NCI-H2081 treated with DMSO at 0.1 percent for 48 hours (cell line): ENCODE data around the gene PHACTR1.

Source experiments
- DNase-seq: peaks from one replicate; lab custom pipeline; 2025; lab: John Stamatoyannopoulos, UW

PHACTR1 gene

DNA sequence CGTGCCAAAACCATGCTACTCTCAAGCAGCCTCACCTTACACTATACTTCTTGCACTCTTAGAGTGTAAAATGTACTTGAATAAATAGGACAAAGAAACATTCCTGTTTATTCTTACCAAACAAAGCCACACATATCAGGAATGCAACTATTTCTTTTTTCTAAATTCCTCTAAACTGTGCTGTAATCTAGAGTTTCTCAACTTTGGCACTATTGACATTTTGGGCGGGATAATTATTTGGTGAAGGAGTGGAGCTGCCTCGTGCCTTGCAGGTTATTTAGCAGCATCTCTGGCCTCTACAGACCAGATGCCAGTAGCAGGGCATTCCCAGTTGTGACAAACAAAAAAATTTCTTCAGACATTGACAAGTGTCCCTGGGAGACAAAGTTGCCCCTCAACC, 86.9 kb downstream of the PHACTR1 start:
- no peak for DNase-seq

DNA sequence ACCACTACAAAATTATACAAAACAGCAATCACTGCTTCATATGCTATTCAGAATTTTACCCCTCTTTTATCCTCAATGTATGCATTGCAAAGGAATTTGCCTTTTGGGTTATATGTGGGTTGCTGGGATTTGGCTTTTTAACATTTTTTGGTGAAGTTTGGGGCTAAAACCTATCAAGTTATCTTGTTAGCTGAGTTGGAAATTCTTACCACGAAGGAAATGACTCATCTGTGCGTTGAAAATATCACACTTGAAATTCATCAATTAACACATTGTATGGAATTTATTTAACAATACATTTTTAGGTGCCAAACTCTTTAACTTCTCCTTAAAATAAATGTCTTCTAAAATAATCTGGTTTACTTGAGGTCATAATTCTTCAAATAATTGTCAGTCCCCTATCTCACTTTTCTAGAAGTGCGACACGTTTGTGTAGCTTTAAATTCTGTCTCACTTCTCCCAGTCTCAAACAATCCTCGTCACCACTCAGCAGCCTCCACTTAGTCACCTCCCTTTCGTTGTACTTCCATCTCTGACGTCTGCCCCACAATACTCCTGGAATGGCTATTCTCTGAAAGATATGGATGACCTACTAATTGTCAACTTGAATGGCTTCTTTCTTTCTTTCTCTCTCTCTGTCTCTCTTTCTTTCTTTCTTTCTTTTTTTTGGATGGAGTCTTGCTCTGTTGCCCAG, 88.5 kb downstream of the PHACTR1 start:
- DNase-seq = no peak

DNA sequence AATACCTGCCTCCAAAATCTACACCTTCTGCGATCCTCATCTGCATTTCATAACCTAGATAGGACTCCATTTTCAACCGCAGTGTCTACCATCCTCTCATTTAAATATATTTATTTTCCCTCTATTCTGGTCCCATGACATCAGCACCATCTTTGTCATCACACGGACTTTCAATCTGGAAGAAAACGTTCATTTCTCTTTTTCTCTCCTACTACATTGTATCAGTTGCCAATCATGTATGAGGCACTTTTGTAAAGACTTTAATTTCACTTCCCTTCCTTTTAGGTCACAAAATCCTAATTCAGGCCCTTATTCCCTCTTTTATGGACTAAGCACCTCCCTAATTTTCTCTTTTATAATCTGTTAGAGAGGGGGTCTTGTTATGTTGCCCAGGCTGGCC, 89.6 kb downstream of the PHACTR1 start:
- DNase-seq = no peak

DNA sequence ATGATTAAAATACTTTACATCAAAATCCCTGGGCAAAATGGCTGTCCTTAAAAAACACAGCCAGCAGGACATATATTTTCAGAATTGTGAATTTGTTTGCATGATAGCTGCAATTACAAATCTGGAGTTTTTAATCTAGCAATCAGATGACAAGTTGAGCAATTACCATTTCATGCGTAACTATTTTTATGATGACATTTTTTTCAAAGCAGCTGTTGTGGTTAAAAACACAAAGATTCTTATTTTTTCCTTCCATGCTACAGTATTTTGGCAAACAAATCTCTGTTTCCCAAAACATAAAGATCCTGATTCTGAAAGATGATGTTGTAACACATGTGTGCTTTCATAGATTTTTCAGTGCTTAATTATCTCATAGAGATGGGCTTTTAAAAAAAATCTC, 90.2 kb downstream of the PHACTR1 start:
- DNase-seq = no peak

DNA sequence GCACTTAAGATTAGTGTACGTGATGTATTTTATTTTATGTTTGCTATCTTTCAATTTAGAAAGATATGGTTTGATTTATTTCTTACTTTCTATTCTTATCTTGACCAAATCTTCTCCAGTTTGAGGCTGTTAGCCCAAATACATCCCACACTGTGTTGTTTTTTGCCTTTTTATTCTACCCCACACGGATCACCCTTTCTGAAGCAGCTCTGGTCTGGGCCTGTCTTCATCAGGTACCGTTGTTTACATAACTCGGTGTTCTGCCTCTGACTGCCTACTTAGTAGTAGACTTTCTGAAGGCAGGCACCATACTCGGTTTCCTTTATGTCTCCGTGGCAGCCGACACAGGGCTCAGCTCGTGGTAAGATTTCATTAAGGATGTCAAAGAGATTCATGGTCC, 95.0 kb downstream of the PHACTR1 start:
- DNase-seq = no peak

DNA sequence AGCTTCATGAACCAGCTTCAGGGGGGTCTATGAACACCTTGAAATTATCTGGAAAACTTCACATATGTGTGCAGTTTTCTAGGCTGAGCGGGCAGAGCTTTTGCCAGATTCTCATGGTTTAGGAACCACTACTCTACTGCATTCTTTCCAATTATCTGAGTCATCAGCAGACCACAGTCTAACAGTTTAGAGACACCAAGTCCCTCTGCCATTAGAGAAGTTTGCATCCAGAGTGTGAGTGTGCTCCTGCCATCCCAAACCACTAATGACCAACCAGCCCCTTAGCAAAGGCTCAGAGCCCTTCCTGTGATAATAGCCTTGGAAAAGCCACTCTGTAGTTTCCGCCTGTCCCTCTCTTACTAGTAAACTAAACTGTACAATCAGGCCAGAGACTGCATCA, 96.8 kb downstream of the PHACTR1 start:
- no peak for DNase-seq

DNA sequence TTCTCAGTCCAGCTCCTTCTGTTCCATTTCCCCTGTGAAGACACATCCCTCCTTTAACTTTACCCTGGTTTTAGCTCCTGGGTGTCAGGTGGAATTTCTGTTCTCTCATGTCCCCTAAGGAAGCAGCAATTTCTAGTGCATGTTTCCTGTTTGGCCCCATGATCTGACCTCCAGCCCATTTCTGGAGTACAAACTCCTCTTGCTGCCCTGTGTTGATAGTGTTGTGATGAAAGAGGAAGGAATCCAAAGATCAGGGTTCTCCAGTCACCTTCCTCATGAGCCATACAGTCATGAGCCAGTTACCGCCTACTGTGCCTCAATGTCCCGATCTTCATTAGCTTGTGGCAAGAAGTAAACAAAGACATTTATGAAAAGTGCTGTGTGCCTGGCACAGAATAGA, 97.4 kb downstream of the PHACTR1 start:
- no peak for DNase-seq

DNA sequence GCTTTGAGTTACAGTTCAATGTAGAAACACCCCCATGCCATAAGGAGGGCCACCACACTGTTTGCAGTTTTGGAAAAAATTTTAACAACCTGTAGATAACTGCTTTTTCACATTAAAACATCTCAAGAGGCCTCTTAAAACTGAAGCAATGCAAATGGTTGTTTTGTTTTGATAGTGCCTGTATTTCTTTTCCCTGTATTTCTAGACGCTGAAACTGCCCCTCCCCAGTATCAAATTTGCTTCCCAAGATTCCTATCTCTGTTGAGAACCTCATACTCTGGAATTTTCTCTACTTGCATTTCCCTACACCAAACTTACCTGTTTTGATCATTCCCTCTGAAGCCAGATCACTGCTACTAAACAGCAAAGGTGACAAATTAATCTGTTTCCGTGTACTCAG, 98.5 kb downstream of the PHACTR1 start:
- no peak for DNase-seq

DNA sequence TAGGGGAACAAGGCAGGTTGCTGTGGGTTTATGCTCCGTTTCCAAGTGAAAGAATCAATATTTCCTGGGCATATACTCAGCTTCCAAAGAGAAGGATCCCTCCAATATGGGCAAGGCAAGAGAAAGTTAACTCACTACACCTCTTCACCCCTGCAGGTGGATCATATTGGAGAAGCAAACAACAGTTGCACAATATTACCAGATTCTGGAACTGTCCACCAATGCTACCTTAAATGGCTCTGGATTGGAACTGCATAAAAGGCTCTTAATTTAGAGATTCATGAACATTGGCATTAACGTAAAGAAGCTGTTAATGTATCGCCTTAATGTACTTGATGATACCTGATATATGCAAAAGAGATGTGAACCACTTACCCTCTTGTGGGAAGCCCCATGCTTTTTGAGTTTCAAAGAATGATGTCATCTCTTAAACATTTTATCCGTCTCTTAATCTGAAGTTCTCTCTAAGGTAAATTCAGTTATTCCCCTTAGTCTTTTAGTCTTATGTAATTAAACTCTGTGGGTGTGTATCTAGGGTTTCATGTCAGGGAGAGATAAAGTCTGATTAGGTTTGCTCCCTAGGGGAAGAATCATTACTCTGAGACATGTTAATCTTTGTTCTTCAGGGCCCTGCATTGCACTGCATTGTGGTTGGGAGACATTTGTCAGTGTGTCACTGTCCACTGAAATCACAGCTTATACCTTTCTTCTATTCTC, 99.5 kb downstream of the PHACTR1 start:
- DNase-seq = no peak

DNA sequence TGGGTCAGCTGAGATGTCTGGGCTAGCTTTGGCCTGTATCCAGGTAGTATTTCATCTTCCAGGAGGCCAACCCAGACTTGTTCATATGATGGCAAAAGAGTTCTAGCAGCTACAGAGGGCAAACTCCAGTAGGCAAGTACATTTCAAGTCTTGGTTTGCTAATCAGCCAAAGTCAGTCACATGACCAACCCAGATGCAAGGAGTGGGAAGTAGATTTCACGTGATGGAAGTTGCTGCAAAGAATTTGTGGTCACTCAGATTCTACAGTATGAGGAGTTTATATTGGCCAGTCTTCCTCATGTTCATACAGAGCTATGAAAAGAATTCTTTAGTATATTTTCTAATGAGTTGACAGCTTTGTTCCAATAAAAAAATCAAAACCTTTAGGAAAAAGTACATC, 101.8 kb downstream of the PHACTR1 start:
- no peak for DNase-seq

DNA sequence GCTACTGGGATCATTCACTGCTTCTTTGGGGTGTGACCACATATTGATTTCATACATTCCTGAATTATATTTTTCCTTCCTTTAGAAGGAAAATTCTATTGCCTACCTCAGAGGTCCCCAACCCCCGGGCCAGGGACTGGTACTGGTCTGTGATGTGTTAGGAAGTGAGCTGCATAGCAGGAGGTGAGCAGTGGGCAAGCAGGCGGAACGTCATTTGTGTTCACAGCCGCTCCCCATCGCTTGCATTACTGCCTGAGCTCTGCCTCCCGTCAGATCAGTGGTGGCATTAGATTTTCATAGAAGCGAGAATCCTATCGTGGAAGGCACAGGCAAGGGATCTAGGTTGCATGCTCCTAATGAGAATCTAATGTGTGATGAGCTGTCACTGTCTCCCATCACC, 107.3 kb downstream of the PHACTR1 start:
- DNase-seq = no peak

DNA sequence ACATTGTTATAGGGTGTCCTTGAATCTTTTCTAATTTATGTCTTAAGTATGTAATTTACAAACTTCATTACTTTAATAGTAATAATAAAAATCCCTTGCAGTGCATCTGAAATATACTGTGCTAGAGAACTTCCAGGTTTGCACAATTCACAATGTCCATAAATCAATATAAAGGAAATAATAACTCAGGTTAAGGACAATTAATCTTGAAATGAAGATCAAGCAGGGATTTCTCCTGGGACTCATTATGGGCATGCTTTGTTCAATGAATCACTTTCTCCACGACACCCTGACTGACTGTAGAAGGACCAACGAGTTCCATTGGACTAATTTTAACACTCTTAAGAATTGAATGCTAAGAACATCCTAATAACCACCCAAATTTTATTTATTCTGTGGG, 110.0 kb downstream of the PHACTR1 start:
- no peak for DNase-seq

DNA sequence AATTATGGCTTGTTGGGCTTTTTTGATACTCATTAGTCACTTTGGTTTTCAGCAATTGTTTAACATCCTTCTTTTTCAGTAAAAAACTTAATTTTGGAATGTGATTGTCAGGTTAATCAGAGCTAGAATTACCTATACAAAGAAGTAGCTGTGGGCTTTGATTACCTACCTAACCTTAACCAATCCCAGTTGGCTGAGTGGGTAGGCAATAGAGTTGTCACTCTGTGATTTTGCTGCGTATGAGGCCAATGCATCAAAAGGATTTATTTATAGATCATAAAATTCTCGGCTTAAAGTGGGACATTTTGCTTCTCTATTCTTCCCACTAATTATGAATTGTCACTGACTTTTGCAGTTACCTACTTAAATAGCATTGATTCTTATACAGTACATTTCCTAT, 111.4 kb downstream of the PHACTR1 start:
- no peak for DNase-seq

DNA sequence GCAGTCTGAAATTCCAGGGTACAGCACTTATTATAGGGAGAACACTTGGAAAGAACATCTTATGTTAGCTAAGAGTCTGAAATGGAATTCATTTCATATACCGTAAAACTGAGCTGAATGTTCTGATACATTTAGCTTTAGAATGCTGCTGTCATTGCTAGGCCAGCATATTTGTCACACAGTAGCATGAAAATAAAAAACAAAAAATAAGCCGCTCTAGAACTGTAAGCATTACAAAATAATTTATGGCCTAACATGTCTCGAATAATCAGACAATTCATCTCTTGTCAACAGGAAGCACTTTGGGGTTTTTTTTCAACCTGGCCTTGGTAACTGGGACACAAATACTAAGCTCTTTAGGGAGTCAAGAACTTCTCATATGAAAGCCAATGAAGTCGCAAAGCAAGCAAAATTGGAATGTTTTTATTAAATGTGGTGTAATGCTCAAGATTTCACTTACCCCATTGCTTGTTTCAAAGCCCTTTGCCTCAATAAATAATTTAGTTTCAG, 115.7 kb downstream of the PHACTR1 start:
- no peak for DNase-seq

DNA sequence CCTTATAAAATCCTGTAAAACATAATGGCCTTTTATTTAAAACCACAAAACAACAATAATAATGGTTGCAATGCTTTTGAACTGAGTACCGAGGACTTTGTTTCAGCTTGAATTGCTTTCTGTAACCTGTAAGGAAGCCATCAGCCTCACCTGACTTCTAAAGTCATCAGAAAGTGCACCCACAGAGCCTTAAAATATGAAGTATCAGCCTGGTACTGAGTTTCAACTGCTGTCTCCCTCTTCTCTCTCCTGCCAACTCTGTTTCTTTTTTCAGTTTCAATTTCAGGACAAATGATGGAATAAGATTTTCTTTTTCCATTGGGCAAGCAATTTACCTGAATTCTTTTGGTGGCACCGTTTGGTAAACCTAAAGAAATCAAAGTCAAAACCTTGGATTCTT, 119.4 kb downstream of the PHACTR1 start:
- DNase-seq = no peak

DNA sequence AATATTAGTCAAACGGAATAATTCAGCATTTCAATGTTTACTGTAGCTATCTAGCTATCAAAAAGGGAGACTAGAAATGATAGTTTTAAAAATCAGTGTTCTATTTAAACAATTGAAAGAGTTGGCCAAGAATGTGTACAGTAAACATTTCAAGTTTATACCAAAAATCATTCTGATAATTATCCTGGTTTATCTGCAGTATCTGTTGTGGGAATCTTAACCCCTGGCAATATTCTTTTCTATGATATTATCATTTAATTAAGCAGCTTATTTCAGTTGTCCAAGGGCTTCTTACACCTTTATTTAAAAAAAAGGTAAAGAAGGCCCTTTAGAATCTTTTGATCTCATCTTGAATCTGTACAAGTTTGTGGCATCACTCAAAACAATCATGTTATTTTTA, 125.1 kb downstream of the PHACTR1 start:
- DNase-seq = no peak

DNA sequence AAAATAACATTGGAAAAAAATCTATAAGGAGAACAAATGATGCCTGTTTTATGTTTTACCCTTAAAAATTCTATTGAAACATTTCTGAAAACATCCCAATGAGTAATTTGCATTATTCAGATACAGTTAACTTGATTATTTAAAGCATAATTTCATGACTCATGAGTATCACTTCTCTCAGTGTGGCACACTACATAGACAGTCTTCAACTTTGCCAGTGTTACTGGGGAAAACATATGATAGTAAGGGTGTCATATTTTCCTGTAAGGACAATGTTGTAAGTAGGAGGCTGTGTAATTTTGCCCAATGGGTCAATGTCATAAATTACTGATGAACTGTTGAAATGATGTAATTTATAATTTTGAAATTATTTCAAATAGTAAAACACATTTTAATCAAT, 125.5 kb downstream of the PHACTR1 start:
- no peak for DNase-seq

DNA sequence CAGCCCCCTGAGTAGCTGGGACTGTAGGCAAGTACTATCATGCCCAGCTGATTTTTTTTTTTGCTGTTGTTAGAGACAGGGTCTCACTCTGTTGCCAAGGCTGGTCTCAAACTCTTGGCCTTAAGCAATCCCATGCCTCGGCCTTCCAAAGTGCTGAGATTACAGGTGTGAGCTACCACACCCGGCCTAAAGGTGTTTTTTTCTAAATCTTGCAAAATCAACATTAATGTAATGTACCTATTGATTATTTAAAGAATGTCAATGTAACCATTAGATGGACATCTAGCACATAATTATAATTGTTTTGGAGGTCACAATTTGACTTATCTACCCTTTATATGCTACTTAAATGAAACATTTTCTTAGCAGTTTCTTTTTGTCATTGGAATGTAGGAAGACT, 126.1 kb downstream of the PHACTR1 start:
- DNase-seq = no peak

DNA sequence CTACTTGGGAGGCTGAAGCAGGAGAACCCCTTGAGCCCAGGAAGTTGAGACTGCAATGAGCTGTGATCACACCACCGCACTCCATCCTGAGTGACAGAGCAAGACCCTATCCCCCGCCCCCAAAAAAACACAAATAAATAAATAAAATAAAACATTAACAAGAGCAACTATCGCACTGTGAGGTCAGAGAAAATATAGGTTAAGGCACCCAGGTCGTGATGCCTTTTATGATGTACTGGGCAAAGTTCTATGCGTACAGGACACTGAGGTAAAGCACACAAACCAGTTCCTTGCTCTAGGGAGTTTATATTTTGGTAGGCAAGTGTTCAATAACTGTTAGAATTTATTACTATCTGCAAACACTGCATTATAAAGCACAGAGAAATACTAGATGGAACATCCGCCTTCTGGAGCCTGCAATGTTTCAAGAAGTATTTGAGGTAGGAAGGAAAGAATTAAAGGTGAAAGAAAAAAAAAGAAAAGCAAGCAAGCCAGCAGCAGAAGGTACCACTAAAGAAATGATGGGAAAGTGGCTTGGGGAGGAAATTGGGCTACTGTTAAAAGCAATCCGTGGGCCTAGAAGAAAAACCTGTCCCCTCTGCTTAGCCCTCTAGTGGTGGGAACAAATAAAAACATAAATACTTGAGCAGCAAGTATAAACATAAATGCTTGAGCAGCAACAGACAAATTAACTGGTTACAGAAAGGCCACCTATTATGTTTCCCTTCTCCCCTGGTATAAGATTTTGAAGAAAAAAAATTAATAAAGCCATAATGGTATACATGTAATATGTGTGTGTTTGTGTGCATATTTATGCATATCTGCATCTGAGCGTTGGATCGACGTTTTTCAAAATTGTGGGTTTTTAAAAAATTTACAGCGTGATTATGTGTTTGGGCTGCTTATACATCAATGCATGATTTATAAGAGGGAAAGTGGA, 128.0 kb downstream of the PHACTR1 start:
- DNase-seq = no peak

DNA sequence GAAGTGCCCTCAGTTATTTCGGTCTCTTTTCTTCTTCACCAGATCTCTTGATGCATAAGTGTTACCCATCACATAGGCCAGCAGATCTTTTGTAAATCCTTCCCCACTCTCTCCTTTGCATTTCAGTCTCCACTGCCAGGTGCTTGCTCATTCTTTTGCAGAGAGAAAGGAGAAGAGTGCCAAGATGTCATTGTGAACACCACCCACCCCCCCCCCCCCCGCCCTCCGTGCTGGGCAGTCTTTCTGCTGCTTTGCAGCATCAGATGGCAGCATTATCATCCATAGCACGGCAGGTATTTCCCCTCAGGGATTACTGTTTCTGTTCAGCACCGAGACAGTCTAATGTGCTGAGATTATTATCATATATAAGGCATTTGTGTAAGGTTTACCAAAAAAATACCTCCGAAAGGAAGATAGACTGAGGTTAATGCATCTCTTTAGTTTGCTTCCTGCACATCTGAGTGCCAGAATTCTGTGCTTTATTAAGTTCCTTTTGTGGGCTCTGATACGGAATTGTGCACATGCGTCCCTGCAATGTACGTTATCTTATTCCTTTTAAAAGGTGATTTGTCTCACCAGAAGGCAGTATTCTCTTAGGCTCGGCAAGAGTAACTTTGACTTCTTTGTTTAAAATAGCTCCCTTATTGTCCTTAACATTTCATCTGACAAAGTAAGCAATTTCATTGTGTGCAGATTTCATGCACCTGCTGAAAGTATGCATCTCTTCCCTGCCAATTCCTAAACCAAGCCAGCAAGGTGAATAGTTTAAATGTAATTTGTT, 128.8 kb downstream of the PHACTR1 start:
- no peak for DNase-seq

DNA sequence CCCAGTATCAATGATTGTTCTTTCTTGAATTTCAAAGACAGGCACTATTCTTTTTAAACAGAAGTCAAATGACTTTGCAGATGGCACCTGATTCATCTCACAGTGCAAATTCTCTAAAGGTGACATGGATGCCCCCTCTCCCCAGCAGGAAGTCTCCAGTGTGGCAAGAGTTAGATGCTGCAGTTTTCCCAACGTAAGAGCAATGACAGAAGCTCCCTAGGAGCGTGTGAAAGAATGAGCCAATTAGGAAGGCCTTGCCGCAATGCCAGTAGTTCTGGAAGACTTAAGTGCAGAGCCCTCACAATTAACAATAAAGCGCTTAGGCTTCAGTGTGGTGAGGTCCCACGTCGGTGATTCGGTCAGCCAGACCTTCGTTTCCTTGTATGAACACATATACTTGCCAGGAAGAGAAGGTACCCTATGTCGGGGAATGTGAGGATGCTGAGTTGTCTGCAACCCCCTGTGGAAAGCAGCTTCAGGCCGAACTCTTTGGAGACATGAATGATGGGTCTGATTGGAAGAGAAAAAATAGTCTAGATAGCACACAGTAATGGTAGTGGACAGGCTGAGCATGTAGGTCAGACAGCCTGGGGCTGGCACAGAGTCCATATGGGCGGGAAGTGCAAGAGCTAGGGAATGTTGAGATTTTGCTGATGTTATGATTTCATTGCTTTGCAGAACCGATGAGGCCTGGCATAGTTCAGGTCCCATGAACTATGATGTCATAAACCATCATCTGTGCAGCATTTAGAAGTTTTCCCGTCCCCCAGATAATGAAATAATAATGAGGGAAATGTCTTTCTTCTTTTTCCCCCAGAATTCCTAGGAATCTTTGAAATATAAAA, 132.6 kb downstream of the PHACTR1 start:
- no peak for DNase-seq
